HuH-7.5 (cell line): Measurements from ENCODE around the gene HTR1D.

Source experiments
- DNase-seq: peaks from one replicate; pipeline ENCODE4 v3.0.0; 2011; ENCODE audit warnings: low spot score

The HTR1D gene

DNA sequence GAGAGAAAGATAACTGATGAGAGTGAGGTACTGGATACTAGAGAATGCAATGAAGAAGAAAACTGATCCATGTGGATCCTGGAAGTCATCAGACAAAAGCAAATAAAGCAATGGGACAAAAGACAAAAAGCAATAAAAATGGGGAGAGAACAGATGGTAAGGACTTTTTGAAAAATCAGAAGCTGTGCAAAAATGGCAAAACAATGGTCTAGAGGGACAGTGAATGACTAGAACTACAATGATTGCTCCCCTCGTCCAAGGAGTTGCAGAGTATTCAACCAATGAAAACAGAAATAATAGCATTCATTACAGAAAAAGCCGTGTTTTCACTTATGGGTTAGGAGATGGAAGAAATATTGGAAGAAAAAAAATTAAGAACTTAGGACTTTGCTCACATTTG, 67.2 kb downstream of the HTR1D start:
- no peak for DNase-seq

DNA sequence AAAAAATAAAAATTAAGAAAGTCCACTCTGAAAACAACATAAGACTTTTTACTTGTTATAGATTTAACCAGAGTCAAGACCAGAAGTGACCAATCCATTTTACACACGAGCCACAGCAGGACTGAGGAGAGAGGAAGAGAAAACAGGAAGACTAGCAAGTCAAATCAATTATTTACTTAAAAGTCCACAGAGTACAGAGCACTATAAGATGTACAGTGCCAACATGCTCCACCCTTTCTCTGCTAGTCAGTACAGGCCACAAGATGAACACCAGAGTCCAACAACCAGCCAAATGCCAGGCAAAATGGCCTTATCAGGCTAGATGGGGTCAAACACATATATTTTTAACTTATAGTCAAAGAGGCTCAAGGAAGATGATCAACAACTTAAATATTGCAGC, 68.2 kb downstream of the HTR1D start:
- no peak for DNase-seq

DNA sequence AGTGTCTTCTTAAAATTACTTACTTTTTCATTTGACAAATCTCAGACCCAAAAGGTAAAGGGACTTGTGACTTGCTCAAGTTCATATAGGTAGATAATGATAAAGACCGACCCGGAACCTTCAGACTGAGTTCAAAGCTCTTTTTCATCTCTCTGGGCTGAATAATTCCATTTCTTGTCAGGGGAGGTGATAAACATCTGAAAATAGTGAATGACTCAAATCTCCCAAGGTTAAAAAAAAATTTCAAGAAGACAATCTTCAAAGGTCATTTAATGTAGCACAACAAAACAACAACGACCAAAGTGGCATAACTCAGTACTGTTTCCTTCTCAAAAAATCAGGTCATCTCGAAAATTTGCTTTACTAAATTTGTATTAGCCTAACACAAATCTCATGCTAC, 69.2 kb downstream of the HTR1D start:
- no peak for DNase-seq
